DOHH2 (cell line): Measurements from ENCODE around the gene GMPPA.

Experiments
- H3F3A ChIP-seq: fragments of 200-600 bp; sonication (generic), shearing (Covaris generic); 2 replicates; pipeline ENCODE4 v1.6.0; 2016; ENCODE audit warnings: antibody characterized with exemption, mild to moderate bottlenecking; ENCODE audit not compliant: control insufficient read depth, insufficient read depth
- H3K27ac ChIP-seq: fragments of 200-600 bp; sonication (generic); 2 replicates; pipeline ENCODE4 v1.5.1; 2014; ENCODE audit warnings: low read depth, mild to moderate bottlenecking, low read length, moderate library complexity
- H3K27me3 ChIP-seq: fragments of 200-600 bp; sonication (generic); 2 replicates; pipeline ENCODE4 v1.6.1; 2014; ENCODE audit warnings: mild to moderate bottlenecking, low read length, mixed read lengths; ENCODE audit not compliant: control insufficient read depth
- H3K36me3 ChIP-seq: fragments of 200-600 bp; sonication (generic); 2 replicates; pipeline ENCODE4 v1.6.1; 2014; ENCODE audit warnings: mild to moderate bottlenecking, low read length, moderate library complexity, mixed read lengths; ENCODE audit not compliant: control insufficient read depth
- H3K4me1 ChIP-seq: fragments of 200-600 bp; sonication (generic); 2 replicates; pipeline ENCODE4 v1.6.1; 2014; ENCODE audit warnings: mild to moderate bottlenecking, low read length, mixed read lengths; ENCODE audit not compliant: control insufficient read depth
- H3K4me2 ChIP-seq: fragments of 200-600 bp; sonication (generic); 2 replicates; pipeline ENCODE4 v1.6.0; 2014; ENCODE audit warnings: mild to moderate bottlenecking, low read length, moderate library complexity
- H3K4me3 ChIP-seq: fragments of 200-600 bp; sonication (generic); 2 replicates; pipeline ENCODE4 v1.5.1; 2014; ENCODE audit warnings: mild to moderate bottlenecking, low read length, mixed read lengths
- H3K79me2 ChIP-seq: fragments of 200-600 bp; sonication (generic); 2 replicates; pipeline ENCODE4 v1.6.1; 2014; ENCODE audit warnings: mild to moderate bottlenecking, low read length, mixed read lengths; ENCODE audit not compliant: control insufficient read depth
- H3K9me2 ChIP-seq: fragments of 200-600 bp; sonication (generic); replicated peaks from 2 replicates; pipeline ENCODE4 v1.6.1; 2014; ENCODE audit warnings: mild to moderate bottlenecking, low read length, mixed read lengths; ENCODE audit not compliant: control insufficient read depth
- H3K9me3 ChIP-seq: fragments of 200-600 bp; sonication (generic); 2 replicates; pipeline ENCODE4 v1.6.1; 2014; ENCODE audit warnings: antibody characterized with exemption, low read length, mixed read lengths; ENCODE audit not compliant: control insufficient read depth, insufficient read depth
- H4K20me1 ChIP-seq: fragments of 200-600 bp; sonication (generic); 2 replicates; pipeline ENCODE4 v1.6.0; 2014; ENCODE audit warnings: low read depth, mild to moderate bottlenecking, antibody characterized with exemption, low read length, moderate library complexity; ENCODE audit not compliant: control insufficient read depth, insufficient read depth
- EZH2phosphoT487 ChIP-seq: fragments of 200-600 bp; sonication (generic); IDR thresholded peaks from 2 replicates; pipeline ENCODE4 v1.6.1; 2017; ENCODE audit warnings: borderline replicate concordance, mild to moderate bottlenecking, antibody characterized with exemption, low read length, moderate library complexity, mixed read lengths
- TF ChIP-seq, protein P1 (sequence below): fragments of 200-600 bp; sonication (generic); IDR thresholded peaks from one replicate; pipeline ENCODE4 v1.5.1; 2014; ENCODE audit warnings: antibody characterized with exemption, mild to moderate bottlenecking, low read depth, low read length; ENCODE audit not compliant: poor library complexity, severe bottlenecking

Gene GMPPA

DNA sequence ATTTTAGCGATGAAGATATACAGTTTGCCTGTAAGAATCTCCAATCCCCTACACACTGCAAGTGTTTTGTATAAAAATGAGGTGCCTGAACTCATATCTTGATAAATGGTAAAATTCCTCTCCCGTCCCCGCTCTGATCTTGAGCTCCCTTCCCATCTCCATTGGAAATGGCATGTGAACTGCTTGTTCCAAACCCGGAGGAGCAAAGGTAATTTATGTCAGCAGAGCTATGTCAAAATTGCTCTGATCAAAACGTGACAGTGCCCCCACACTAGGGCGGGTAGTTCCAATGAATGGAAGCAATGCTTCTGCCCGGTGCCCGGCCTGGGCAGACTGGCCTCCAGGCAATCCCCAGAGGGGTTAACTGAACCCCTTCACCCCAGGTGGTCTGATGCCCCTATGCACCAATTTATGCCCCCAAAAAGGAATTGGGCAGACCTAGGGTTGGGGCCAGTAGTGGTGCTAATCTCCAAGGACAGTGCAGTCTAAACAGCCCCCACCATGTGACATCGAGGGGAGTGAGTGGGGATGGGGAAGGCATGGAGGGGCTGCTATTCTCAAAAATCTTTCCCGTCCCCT lies 3.6 kb upstream of the GMPPA start:
- H3K4me3 ChIP-seq, result no peak overlapping the region
- peaks cover 30% of the 10 kb centered on the region for H3K27me3 ChIP-seq

DNA sequence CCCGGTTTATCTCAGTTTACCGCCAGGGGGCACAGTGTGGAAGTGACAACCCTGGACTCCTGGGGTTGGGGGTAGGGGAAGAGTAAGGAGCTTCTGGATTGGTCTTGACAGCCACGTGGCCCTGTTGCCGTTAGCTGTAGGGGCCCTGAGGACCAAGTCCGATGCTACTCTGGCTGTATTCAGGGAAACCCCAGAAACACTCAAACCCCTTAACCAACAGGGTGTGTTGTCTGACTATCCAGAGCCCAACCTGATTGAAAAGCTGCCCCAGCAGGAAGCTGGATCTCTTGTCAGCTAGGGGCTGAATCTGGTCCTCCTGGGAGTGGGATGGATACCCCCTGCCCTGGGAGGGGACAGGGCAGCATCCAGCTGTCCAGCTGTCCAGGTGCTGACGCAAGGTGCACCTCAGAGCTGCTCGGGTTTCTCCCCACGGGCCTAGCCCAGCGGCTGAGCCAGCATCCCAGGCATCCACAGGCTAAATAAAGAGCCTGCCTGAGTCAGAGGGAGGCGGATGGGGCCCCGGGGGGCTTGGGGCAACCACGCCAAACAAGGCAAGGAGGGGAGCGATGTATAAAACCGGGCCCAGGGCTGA lies 3.1 kb upstream of the GMPPA start:
- TF ChIP-seq, protein P1, sequence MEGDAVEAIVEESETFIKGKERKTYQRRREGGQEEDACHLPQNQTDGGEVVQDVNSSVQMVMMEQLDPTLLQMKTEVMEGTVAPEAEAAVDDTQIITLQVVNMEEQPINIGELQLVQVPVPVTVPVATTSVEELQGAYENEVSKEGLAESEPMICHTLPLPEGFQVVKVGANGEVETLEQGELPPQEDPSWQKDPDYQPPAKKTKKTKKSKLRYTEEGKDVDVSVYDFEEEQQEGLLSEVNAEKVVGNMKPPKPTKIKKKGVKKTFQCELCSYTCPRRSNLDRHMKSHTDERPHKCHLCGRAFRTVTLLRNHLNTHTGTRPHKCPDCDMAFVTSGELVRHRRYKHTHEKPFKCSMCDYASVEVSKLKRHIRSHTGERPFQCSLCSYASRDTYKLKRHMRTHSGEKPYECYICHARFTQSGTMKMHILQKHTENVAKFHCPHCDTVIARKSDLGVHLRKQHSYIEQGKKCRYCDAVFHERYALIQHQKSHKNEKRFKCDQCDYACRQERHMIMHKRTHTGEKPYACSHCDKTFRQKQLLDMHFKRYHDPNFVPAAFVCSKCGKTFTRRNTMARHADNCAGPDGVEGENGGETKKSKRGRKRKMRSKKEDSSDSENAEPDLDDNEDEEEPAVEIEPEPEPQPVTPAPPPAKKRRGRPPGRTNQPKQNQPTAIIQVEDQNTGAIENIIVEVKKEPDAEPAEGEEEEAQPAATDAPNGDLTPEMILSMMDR, result peak; percentile 83
- no peak for TF ChIP-seq EZH2phosphoT487
- H3K27ac ChIP-seq, result no peak overlapping the region

More for the DNA sequence above, 3.6 kb upstream of the GMPPA start:
- no peaks in the 10 kb centered on the region for H3K9me2 ChIP-seq
- H3F3A ChIP-seq, result no peaks in the 10 kb centered on the region
- H4K20me1 ChIP-seq, result no peaks in the 10 kb centered on the region
- H3K4me2 ChIP-seq, result peak overlapping the region; percentile 37; the same call in 1 of the 2 replicates
- H3K9me3 ChIP-seq, result no peaks in the 10 kb centered on the region
- no peaks in the 10 kb centered on the region for H3K36me3 ChIP-seq
- peaks cover 10% of the 10 kb centered on the region; the same call in 1 of the 2 replicates for H3K79me2 ChIP-seq
- no peak overlapping the region for H3K27ac ChIP-seq
- H3K4me1 ChIP-seq, result peaks cover 27% of the 10 kb centered on the region
- TF ChIP-seq, protein P1, result no peak
- TF ChIP-seq EZH2phosphoT487, result no peak

DNA sequence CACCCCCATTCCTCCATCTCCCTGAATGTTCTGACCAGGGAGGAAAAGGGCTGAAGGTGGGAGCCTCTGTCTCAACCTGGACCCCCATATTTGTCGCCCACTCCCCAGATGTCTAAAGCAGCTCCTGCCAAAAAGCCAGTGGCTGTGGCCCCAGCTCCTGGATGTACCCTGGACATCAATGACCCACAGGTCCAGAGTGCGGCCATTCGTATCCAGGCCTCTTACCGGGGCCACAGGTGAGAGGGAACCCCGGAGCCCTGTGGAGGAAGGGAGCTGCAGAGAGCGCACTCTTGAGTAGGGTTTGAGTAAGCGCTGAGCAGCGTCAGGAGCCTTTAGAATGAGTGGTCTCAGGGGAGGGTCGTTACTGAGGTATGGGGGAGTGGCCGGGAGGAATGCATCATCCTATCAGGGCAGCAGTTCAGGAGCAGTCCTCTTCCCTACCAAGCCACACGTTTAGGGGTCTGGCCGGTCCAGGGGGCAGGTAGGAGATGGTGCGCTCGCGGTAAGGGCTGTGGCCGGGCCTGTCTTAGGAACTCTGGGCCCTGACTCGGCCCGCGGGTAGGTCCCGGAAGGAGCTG lies 2.4 kb upstream of the GMPPA start:
- H3K4me1 ChIP-seq, result peaks cover 30% of the 10 kb centered on the region
- no peaks in the 10 kb centered on the region for H3K9me3 ChIP-seq
- no peak overlapping the region for H3K4me2 ChIP-seq
- H3K27me3 ChIP-seq, result peaks cover 30% of the 10 kb centered on the region
- H3K36me3 ChIP-seq, result no peaks in the 10 kb centered on the region
- peaks cover 10% of the 10 kb centered on the region; the same call in 1 of the 2 replicates for H3K79me2 ChIP-seq
- H3K9me2 ChIP-seq, result no peaks in the 10 kb centered on the region
- H3K4me3 ChIP-seq, result no peak overlapping the region
- no peak overlapping the region for H3K27ac ChIP-seq
- no peaks in the 10 kb centered on the region for H4K20me1 ChIP-seq
- TF ChIP-seq, protein P1, result no peak
- TF ChIP-seq EZH2phosphoT487, result no peak
- no peaks in the 10 kb centered on the region for H3F3A ChIP-seq

More for the DNA sequence above, 3.1 kb upstream of the GMPPA start:
- peak overlapping the region; percentile 37 for H3K4me2 ChIP-seq
- H3K4me1 ChIP-seq, result peaks cover 30% of the 10 kb centered on the region
- no peaks in the 10 kb centered on the region for H3K36me3 ChIP-seq
- no peaks in the 10 kb centered on the region for H3K9me3 ChIP-seq
- peaks cover 10% of the 10 kb centered on the region; the same call in 1 of the 2 replicates for H3K79me2 ChIP-seq
- H4K20me1 ChIP-seq, result no peaks in the 10 kb centered on the region
- no peaks in the 10 kb centered on the region for H3K9me2 ChIP-seq
- peaks cover 30% of the 10 kb centered on the region for H3K27me3 ChIP-seq
- H3F3A ChIP-seq, result no peaks in the 10 kb centered on the region
- H3K4me3 ChIP-seq, result peak overlapping the region; percentile 12; the same call in 1 of the 2 replicates
